Chondrocyte (in vitro differentiated cells): ENCODE measurements around the gene RPUSD4. TPM values are rescaled to one million over a fixed set of nuclear protein-coding genes. Genes with fewer than 3 reads are reported as not detected.

Source experiments
- DNase-seq: peaks from one replicate; pipeline ENCODE4 v3.0.0; 2021; ENCODE audit warnings: mixed read lengths, low spot score
- H3K27ac Mint-ChIP-seq: one replicate; pipeline ENCODE4 v1.8.0; 2021; ENCODE audit warnings: mild to moderate bottlenecking, moderate library complexity, mixed read lengths; ENCODE audit not compliant: unreplicated experiment
- H3K27me3 Mint-ChIP-seq: 2 replicates; pipeline ENCODE4 v1.8.0; 2021; ENCODE audit warnings: low read depth, mixed read lengths
- H3K36me3 Mint-ChIP-seq: 2 replicates; pipeline ENCODE4 v1.8.0; 2021; ENCODE audit warnings: low read depth, mixed read lengths
- H3K4me1 Mint-ChIP-seq: 2 replicates; pipeline ENCODE4 v1.8.0; 2021; ENCODE audit warnings: low read depth, mild to moderate bottlenecking, mixed read lengths
- H3K4me3 Mint-ChIP-seq: one replicate; pipeline ENCODE4 v1.8.0; 2021; ENCODE audit warnings: mild to moderate bottlenecking, moderate library complexity, mixed read lengths; ENCODE audit not compliant: unreplicated experiment
- H3K9me3 Mint-ChIP-seq: 2 replicates; pipeline ENCODE4 v1.8.0; 2021; ENCODE audit warnings: low read depth, mixed read lengths
- CTCF ChIP-seq: fragments of 200-600 bp; sonication (generic); IDR thresholded peaks from 2 replicates; pipeline ENCODE4 v1.5.0; 2021; ENCODE audit warnings: antibody characterized with exemption, mild to moderate bottlenecking, moderate library complexity
- total RNA-seq: library from RNA; stranded (reverse); gene quantifications from 3 replicates; pipeline ENCODE4 v1.2.1, GENCODE V29; 2021

Gene RPUSD4
- total RNA-seq, 1 donor from 2014 or later, result 16.2 TPM

GRCh38 chr11:126202646-126203359 is 8.6 kb downstream of the RPUSD4 start:
- no peak for DNase-seq
- no peak for TF ChIP-seq CTCF
- Mint-ChIP-seq H3K4me1 (peaks cover 6% of the 10 kb centered on the region), H3K4me3 (no peak overlapping the region), H3K27ac (no peak overlapping the region), H3K27me3 (no peaks in the 10 kb centered on the region), H3K36me3 (peaks cover 31% of the 10 kb centered on the region), H3K9me3 (no peaks in the 10 kb centered on the region)

GRCh38 chr11:126198648-126199047 is 12.8 kb downstream of the RPUSD4 start:
- H3K36me3 Mint-ChIP-seq, result peaks cover 23% of the 10 kb centered on the region
- H3K9me3 Mint-ChIP-seq, result no peaks in the 10 kb centered on the region
- TF ChIP-seq CTCF, result no peak
- no peak overlapping the region for H3K27ac Mint-ChIP-seq
- H3K4me1 Mint-ChIP-seq, result peaks cover 12% of the 10 kb centered on the region
- no peaks in the 10 kb centered on the region for H3K27me3 Mint-ChIP-seq
- H3K4me3 Mint-ChIP-seq, result no peak overlapping the region
- DNase-seq, result no peak

- Mint-ChIP-seq H3K4me3 (no peak overlapping the region), H3K9me3 (no peaks in the 10 kb centered on the region), H3K27ac (peak overlapping the region; percentile 18), H3K36me3 (peaks cover 14% of the 10 kb centered on the region), H3K27me3 (no peaks in the 10 kb centered on the region), H3K4me1 (peaks cover 12% of the 10 kb centered on the region)
- TF ChIP-seq CTCF, result no peak
- DNase-seq, result no peak
Measured at GRCh38 chr11:126197277-126197939, 14.0 kb downstream of the RPUSD4 start.

GRCh38 chr11:126195119-126195518 is 16.3 kb downstream of the RPUSD4 start:
- Mint-ChIP-seq H3K36me3 (peaks cover 18% of the 10 kb centered on the region), H3K4me1 (peaks cover 12% of the 10 kb centered on the region), H3K9me3 (no peaks in the 10 kb centered on the region), H3K27ac (no peak overlapping the region), H3K4me3 (no peak overlapping the region), H3K27me3 (no peaks in the 10 kb centered on the region)
- DNase-seq, result no peak
- no peak for TF ChIP-seq CTCF

- TF ChIP-seq CTCF, result peak; percentile 93
- no peak for DNase-seq
- H3K27ac Mint-ChIP-seq, result no peak overlapping the region
- no peaks in the 10 kb centered on the region for H3K27me3 Mint-ChIP-seq
- H3K9me3 Mint-ChIP-seq, result no peaks in the 10 kb centered on the region
- H3K4me3 Mint-ChIP-seq, result no peak overlapping the region
- peaks cover 12% of the 10 kb centered on the region for H3K4me1 Mint-ChIP-seq
- peaks cover 18% of the 10 kb centered on the region for H3K36me3 Mint-ChIP-seq
Measured at GRCh38 chr11:126194121-126194543, 17.3 kb downstream of the RPUSD4 start.
